Lung (tissue), 12 donors: ENCODE measurements around the gene IL23R. TPM values are rescaled to one million over a fixed set of nuclear protein-coding genes. Genes with fewer than 3 reads are reported as not detected.

Experiments
- ATAC-seq: fragments of 200-7000 bp; cut with Tn5 transposase; one replicate; pipeline ENCODE4 v1.9.1; 2020; ENCODE audit warnings: moderate number of reproducible peaks; ENCODE audit not compliant: insufficient read depth, low FRiP score
- DNase-seq, 3 donors: peaks; one replicate each; pipeline ENCODE4 v3.0.0-alpha.2; 2013 to 2017
- H3K27ac ChIP-seq, 2 donors: one replicate each; pipeline ENCODE4 v1.5.1; 2013; ENCODE audit warnings: mild to moderate bottlenecking in 2 of 2, moderate library complexity in 2 of 2, control low read depth in 1 of 2, inconsistent platforms in 1 of 2, low read depth in 1 of 2, low read length in 1 of 2
- H3K27me3 ChIP-seq, 3 donors: one replicate each; pipeline ENCODE4 v1.5.1; 2013; ENCODE audit warnings: low read length in 2 of 3; ENCODE audit not compliant: control insufficient read depth in 3 of 3, insufficient read depth in 3 of 3
- H3K36me3 ChIP-seq, 4 donors: one replicate each; pipeline ENCODE4 v1.5.1; 2013; ENCODE audit warnings: low read length in 4 of 4, mild to moderate bottlenecking in 1 of 4, moderate library complexity in 1 of 4; ENCODE audit not compliant: control insufficient read depth in 4 of 4, insufficient read depth in 4 of 4
- H3K4me1 ChIP-seq, 5 donors: one replicate each; pipeline ENCODE4 v1.5.1; 2013; ENCODE audit warnings: low read length in 5 of 5, mild to moderate bottlenecking in 2 of 5, moderate library complexity in 1 of 5; ENCODE audit not compliant: control insufficient read depth in 5 of 5, insufficient read depth in 5 of 5
- H3K4me3 ChIP-seq: one replicate; pipeline ENCODE4 v1.5.1; 2013; ENCODE audit warnings: mild to moderate bottlenecking, control low read depth, moderate library complexity
- H3K9ac ChIP-seq, 2 donors: one replicate each; pipeline ENCODE4 v1.5.1; 2013; ENCODE audit warnings: low read length in 2 of 2, control low read depth in 1 of 2; ENCODE audit not compliant: insufficient read depth in 1 of 2
- H3K9me3 ChIP-seq, 4 donors: one replicate each; pipeline ENCODE4 v1.5.1; 2013; ENCODE audit warnings: low read length in 3 of 4, mild to moderate bottlenecking in 1 of 4, moderate library complexity in 1 of 4; ENCODE audit not compliant: control insufficient read depth in 4 of 4, insufficient read depth in 3 of 4
- CTCF ChIP-seq: IDR thresholded peaks from 2 replicates; pipeline ENCODE4 v1.5.1; 2012; ENCODE audit warnings: mild to moderate bottlenecking; ENCODE audit errors: control extremely low read depth, extremely low read depth
- WGBS, 2 donors: extraction: QIAGEN DNeasy Blood & Tissue Kit; methylation state at CpG; one replicate each; pipeline ENCODE4 v1.1.7; 2013; 5-methylcytosine and 5-hydroxymethylcytosine counted together
- polyA plus RNA-seq, 2 donors: library from polyadenylated mRNA; stranded (reverse); fragments of 200-250 nt; gene quantifications; one replicate each; pipeline ENCODE4 v1.2.1, GENCODE V29; 2013
- total RNA-seq, 2 donors: library from RNA; depleted of rRNA in 1 of 2; stranded (reverse); fragments of >200 nt in 1 of 2; gene quantifications; one replicate each; pipeline ENCODE4 v1.2.1, GENCODE V29; 2014 to 2021
- donor health status: control.
- donor health status: control.
- donor health status: Bipolar disorder and iron deficiency.
- donor health status: healthy.
- donor health status: DM: yes; HTN: yes; CAD: no.

The IL23R gene
- total and polyA plus RNA-seq, 4 donors, result 0.03 to 0.60 (median 0.15) TPM; not detected in 1

- TF ChIP-seq CTCF, result no peak
Observed at GRCh38 chr1:67169496-67169895, 3.2 kb downstream of the IL23R start.

GRCh38 chr1:67169932-67170331 is 3.7 kb downstream of the IL23R start:
- Histone ChIP-seq H3K27ac (no peak overlapping the region), H3K9ac (no peak overlapping the region), H3K4me1 (no peaks in the 10 kb centered on the region), H3K36me3 (no peaks in the 10 kb centered on the region), H3K4me3 (no peak overlapping the region), H3K27me3 (no peaks in the 10 kb centered on the region), H3K9me3 (no peaks in the 10 kb centered on the region)
- WGBS, 2 donors, result 52 to 72% methylated on average over 3 of the region's 3 CpGs
- DNase-seq (peak in 1 of 3 donors; percentile 27), ATAC-seq (no peak)
- TF ChIP-seq CTCF, result no peak

More at GRCh38 chr1:67169496-67169895, 3.2 kb downstream of the IL23R start:
- Histone ChIP-seq H3K27ac (no peak overlapping the region), H3K4me1 (no peaks in the 10 kb centered on the region), H3K9me3 (no peaks in the 10 kb centered on the region), H3K4me3 (no peak overlapping the region), H3K36me3 (no peaks in the 10 kb centered on the region), H3K27me3 (no peaks in the 10 kb centered on the region), H3K9ac (no peak overlapping the region)
- DNase-seq (no peak), ATAC-seq (no peak)
- WGBS, 2 donors, result 70 to 84% methylated on average over 2 of the region's 2 CpGs

GRCh38 chr1:67170751-67171573 is 4.7 kb downstream of the IL23R start:
- Histone ChIP-seq H3K9me3 (no peaks in the 10 kb centered on the region), H3K27ac (no peak overlapping the region), H3K4me3 (no peak overlapping the region), H3K27me3 (no peaks in the 10 kb centered on the region), H3K4me1 (no peaks in the 10 kb centered on the region), H3K36me3 (no peaks in the 10 kb centered on the region), H3K9ac (no peak overlapping the region)
- no peak for DNase-seq
- no peak for TF ChIP-seq CTCF
- 41 to 56% methylated on average over 2 of the region's 2 CpGs for WGBS, 2 donors
- no peak for ATAC-seq
